K562 (cell line): ENCODE measurements around the gene F12. TPM values are rescaled to one million over a fixed set of nuclear protein-coding genes. Genes with fewer than 3 reads are reported as not detected.

ENCODE experiments used
- BRF1 ChIP-seq: IDR thresholded peaks from 3 replicates; pipeline ENCODE4 v1.6.1; 2011; ENCODE audit warnings: borderline replicate concordance, mild to moderate bottlenecking; ENCODE audit not compliant: insufficient read length; ENCODE audit errors: extremely low read depth
- CBFA2T2 ChIP-seq: fragments of 450-650 bp; conservative IDR thresholded peaks from 2 replicates; pipeline ENCODE4 v1.6.1; 2017; ENCODE audit warnings: mild to moderate bottlenecking
- ELF1 ChIP-seq: fragments of 200-800 bp; sonication (Bioruptor generic); IDR thresholded peaks from 2 replicates; pipeline ENCODE4 v1.6.1; 2016; ENCODE audit warnings: missing genetic modification characterization, missing compliant biosample characterization
- ETV1 ChIP-seq: fragments of 450-650 bp; conservative IDR thresholded peaks from 2 replicates; pipeline ENCODE4 v1.6.1; 2016; ENCODE audit warnings: missing genetic modification characterization, control low read depth, low read depth, missing compliant biosample characterization
- EWSR1 ChIP-seq: fragments of 450-650 bp; IDR thresholded peaks from 2 replicates; pipeline ENCODE4 v1.6.1; 2018; ENCODE audit warnings: borderline replicate concordance, mild to moderate bottlenecking, low read depth, moderate library complexity; ENCODE audit not compliant: partially characterized antibody
- KLF16 ChIP-seq: IDR thresholded peaks from 2 replicates; pipeline ENCODE4 v1.6.1; 2016; ENCODE audit warnings: antibody characterized with exemption
- MAFK ChIP-seq: IDR thresholded peaks from 2 replicates; pipeline ENCODE4 v1.6.1; 2011; ENCODE audit warnings: low read length, improper control_type of control experiment
- MAZ ChIP-seq, 2 experiments: fragments of 450-650 bp in 1 of 2; sonication (generic) in 1 of 2; formaldehyde crosslinking; IDR thresholded peaks in 1 of 2; conservative IDR thresholded peaks in 1 of 2; 2 replicates each; pipeline versions ENCODE4 v1.4.0 to v1.5.0; 2020; ENCODE audit warnings: mild to moderate bottlenecking in 1 of 2, missing genetic modification reagents in 1 of 2
- NFE2 ChIP-seq: IDR thresholded peaks from 2 replicates; pipeline ENCODE4 v1.6.1; 2014; ENCODE audit warnings: antibody characterized with exemption, low read depth
- SMAD1 ChIP-seq: fragments of 150-350 bp; IDR thresholded peaks from 2 replicates; pipeline ENCODE4 v1.6.1; 2014; ENCODE audit warnings: low read length, low read depth; ENCODE audit not compliant: partially characterized antibody
- TRIM24 ChIP-seq, 2 experiments: fragments of 450-650 bp; IDR thresholded peaks; 2 replicates each; pipeline ENCODE4 v1.6.1; 2016
- ZNF282 ChIP-seq: sonication (generic); formaldehyde crosslinking; IDR thresholded peaks from 2 replicates; pipeline ENCODE4 v1.8.1; 2023; ENCODE audit warnings: missing genetic modification reagents
- ZNF561 ChIP-seq: fragments of 450-650 bp; formaldehyde crosslinking; conservative IDR thresholded peaks from 2 replicates; pipeline ENCODE4 v1.4.0; 2020; ENCODE audit warnings: mild to moderate bottlenecking, moderate library complexity
- ZNF584 ChIP-seq: fragments of 200-800 bp; sonication (Bioruptor generic); IDR thresholded peaks from 2 replicates; pipeline ENCODE4 v1.6.1; 2016; ENCODE audit warnings: low read depth, mild to moderate bottlenecking, missing genetic modification characterization, missing compliant biosample characterization
- ZNF707 ChIP-seq: fragments of 250-450 bp; sonication (Bioruptor Pico); conservative IDR thresholded peaks from 2 replicates; pipeline ENCODE4 v1.8.0; 2022; ENCODE audit warnings: inconsistent platforms, mild to moderate bottlenecking, moderate library complexity
- polyA plus RNA-seq, 8 experiments: library from polyadenylated mRNA; depleted of rRNA in 4 of 8; stranded (reverse) in 5 of 8; unstranded in 3 of 8; fragments of >200 nt; fragmentation: Nextera tagmentation in 2 of 8; fragmentation: Illumina TruSeq in 1 of 8; extraction: Ambion mirVana in 2 of 8; extraction: Trizol in 1 of 8; gene quantifications; 2 replicates each; pipeline versions ENCODE4 v1.2.1 to v1.2.3, GENCODE V29; 2011 to 2014; ENCODE audit warnings: inconsistent platforms in 1 of 8, missing spikeins in 1 of 8
- total RNA-seq, 7 experiments: library from RNA; depleted of rRNA in 6 of 7; stranded (reverse); fragments of >200 nt in 6 of 7; fragmentation: Illumina TruSeq in 2 of 7; extraction: Trizol in 2 of 7; gene quantifications; 2 replicates each; pipeline versions ENCODE4 v1.2.1 to v1.2.3, GENCODE V29; 2011 to 2021; ENCODE audit warnings: low replicate concordance in 1 of 7
- TF ChIP-seq, protein P1 (sequence below): fragments of 250-450 bp; sonication (Bioruptor Pico); IDR thresholded peaks from 2 replicates; pipeline ENCODE4 v1.4.0; 2020
- TF ChIP-seq, protein P2 (sequence below): IDR thresholded peaks from 2 replicates; pipeline ENCODE4 v1.6.1; 2011; ENCODE audit not compliant: insufficient read length; ENCODE audit errors: extremely low read depth
- TF ChIP-seq, protein P3 (sequence below): fragments of 450-650 bp; formaldehyde crosslinking; IDR thresholded peaks from 2 replicates; pipeline ENCODE4 v1.4.0; 2022; ENCODE audit warnings: missing genetic modification characterization
- TF ChIP-seq, protein P4 (sequence below): fragments of 450-650 bp; IDR thresholded peaks from 2 replicates; pipeline ENCODE4 v1.6.1; 2016; ENCODE audit warnings: missing biosample characterization, missing genetic modification characterization

The F12 gene
- total and polyA plus RNA-seq, 9 of the 15 experiments (the other 6 are each of a cell fraction or from before 2014, with no cell fraction given) = 0.59 to 18.3 (median 3.6) TPM

DNA sequence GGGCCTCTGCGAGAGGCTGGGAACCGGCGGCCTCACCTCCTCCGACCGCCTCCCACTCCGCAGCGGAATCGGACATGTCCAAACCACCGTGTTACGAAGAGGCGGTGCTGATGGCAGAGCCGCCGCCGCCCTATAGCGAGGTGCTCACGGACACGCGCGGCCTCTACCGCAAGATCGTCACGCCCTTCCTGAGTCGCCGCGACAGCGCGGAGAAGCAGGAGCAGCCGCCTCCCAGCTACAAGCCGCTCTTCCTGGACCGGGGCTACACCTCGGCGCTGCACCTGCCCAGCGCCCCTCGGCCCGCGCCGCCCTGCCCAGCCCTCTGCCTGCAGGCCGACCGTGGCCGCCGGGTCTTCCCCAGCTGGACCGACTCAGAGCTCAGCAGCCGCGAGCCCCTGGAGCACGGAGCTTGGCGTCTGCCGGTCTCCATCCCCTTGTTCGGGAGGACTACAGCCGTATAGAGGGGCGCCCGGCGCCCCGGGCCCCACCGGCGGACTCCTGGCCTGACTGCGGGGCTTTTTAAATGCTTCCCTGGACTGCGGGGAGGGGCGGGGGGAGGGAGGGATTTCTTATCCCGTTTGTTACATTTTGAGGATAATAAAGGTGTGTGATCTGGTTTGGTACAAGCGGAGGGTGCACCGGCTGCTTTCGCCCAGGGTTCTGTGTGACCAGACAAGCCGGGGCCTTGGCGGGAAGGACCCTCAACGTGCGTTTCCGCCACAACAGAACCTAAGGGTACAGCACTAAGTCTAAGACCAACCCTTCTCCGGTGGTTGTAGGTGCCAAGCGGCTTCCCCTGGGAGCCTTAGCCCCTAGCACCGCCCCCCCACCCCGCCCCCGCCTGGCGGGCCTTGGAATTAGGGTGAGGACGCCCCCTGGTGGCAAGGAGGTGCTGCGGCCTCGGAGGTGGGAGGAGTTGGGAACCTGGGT is 46.6 kb upstream of the F12 start (continued):
- no peak for TF ChIP-seq NFE2
- no peak; the same call in 1 of the 2 replicates for TF ChIP-seq ETV1 (tag)
- TF ChIP-seq KLF16 = peak; percentile 44; the same call in 1 of the 2 replicates
- TF ChIP-seq BRF1 = no peak
- no peak for TF ChIP-seq ZNF584 (CRISPR knock-in tag)
- no peak for TF ChIP-seq ELF1 (tag)
- TF ChIP-seq ZNF561 (CRISPR knock-in tag) = no peak
- TF ChIP-seq, protein P1, sequence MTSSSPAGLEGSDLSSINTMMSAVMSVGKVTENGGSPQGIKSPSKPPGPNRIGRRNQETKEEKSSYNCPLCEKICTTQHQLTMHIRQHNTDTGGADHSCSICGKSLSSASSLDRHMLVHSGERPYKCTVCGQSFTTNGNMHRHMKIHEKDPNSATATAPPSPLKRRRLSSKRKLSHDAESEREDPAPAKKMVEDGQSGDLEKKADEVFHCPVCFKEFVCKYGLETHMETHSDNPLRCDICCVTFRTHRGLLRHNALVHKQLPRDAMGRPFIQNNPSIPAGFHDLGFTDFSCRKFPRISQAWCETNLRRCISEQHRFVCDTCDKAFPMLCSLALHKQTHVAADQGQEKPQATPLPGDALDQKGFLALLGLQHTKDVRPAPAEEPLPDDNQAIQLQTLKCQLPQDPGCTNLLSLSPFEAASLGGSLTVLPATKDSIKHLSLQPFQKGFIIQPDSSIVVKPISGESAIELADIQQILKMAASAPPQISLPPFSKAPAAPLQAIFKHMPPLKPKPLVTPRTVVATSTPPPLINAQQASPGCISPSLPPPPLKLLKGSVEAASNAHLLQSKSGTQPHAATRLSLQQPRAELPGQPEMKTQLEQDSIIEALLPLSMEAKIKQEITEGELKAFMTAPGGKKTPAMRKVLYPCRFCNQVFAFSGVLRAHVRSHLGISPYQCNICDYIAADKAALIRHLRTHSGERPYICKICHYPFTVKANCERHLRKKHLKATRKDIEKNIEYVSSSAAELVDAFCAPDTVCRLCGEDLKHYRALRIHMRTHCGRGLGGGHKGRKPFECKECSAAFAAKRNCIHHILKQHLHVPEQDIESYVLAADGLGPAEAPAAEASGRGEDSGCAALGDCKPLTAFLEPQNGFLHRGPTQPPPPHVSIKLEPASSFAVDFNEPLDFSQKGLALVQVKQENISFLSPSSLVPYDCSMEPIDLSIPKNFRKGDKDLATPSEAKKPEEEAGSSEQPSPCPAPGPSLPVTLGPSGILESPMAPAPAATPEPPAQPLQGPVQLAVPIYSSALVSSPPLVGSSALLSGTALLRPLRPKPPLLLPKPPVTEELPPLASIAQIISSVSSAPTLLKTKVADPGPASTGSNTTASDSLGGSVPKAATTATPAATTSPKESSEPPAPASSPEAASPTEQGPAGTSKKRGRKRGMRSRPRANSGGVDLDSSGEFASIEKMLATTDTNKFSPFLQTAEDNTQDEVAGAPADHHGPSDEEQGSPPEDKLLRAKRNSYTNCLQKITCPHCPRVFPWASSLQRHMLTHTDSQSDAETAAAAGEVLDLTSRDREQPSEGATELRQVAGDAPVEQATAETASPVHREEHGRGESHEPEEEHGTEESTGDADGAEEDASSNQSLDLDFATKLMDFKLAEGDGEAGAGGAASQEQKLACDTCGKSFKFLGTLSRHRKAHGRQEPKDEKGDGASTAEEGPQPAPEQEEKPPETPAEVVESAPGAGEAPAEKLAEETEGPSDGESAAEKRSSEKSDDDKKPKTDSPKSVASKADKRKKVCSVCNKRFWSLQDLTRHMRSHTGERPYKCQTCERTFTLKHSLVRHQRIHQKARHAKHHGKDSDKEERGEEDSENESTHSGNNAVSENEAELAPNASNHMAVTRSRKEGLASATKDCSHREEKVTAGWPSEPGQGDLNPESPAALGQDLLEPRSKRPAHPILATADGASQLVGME (CRISPR knock-in tag) = no peak
- TF ChIP-seq, protein P2, sequence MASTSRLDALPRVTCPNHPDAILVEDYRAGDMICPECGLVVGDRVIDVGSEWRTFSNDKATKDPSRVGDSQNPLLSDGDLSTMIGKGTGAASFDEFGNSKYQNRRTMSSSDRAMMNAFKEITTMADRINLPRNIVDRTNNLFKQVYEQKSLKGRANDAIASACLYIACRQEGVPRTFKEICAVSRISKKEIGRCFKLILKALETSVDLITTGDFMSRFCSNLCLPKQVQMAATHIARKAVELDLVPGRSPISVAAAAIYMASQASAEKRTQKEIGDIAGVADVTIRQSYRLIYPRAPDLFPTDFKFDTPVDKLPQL = no peak
- no peak for TF ChIP-seq TRIM24 (IDR thresholded peaks at IDR 0.05)
- no peak for TF ChIP-seq MAFK
- TF ChIP-seq MAZ (CRISPR knock-in tag; conservative IDR thresholded peaks at IDR 0.05 in 1 of 2, IDR thresholded peaks at IDR 0.05 in 1 of 2) = peak in 1 of 2 experiments; percentile 85; a peak in 2 of 4 replicates
- TF ChIP-seq, protein P3, sequence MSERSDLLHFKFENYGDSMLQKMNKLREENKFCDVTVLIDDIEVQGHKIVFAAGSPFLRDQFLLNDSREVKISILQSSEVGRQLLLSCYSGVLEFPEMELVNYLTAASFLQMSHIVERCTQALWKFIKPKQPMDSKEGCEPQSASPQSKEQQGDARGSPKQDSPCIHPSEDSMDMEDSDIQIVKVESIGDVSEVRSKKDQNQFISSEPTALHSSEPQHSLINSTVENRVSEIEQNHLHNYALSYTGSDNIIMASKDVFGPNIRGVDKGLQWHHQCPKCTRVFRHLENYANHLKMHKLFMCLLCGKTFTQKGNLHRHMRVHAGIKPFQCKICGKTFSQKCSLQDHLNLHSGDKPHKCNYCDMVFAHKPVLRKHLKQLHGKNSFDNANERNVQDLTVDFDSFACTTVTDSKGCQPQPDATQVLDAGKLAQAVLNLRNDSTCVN (CRISPR knock-in tag) = no peak
- TF ChIP-seq CBFA2T2 = no peak
- no peak for TF ChIP-seq ZNF282
- TF ChIP-seq, protein P4, sequence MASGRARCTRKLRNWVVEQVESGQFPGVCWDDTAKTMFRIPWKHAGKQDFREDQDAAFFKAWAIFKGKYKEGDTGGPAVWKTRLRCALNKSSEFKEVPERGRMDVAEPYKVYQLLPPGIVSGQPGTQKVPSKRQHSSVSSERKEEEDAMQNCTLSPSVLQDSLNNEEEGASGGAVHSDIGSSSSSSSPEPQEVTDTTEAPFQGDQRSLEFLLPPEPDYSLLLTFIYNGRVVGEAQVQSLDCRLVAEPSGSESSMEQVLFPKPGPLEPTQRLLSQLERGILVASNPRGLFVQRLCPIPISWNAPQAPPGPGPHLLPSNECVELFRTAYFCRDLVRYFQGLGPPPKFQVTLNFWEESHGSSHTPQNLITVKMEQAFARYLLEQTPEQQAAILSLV (tag) = no peak
- no peak for TF ChIP-seq ZNF707
- no peak for TF ChIP-seq EWSR1
- TF ChIP-seq SMAD1 = no peak
